PC-3 (cell line): ENCODE data around the gene SLC41A3. TPM values are rescaled to one million over a fixed set of nuclear protein-coding genes. Genes with fewer than 3 reads are reported as not detected.
"Not testable (repeated sequence)": the region's sequence is repeated elsewhere in the genome, so short reads cannot be mapped to it uniquely, and the experiment has no call there.

Experiments used
- ATAC-seq: fragments of 200-7000 bp; cut with Tn5 transposase; 2 replicates; pipeline ENCODE4 v1.9.1; 2020; ENCODE audit warnings: mild to moderate bottlenecking, moderate library complexity
- BruUV-seq: library from RNA; stranded (reverse); fragments of 400-500 nt; replicated peaks from 2 replicates; lab custom pipeline; 2021; lab: Mats Ljungman, UMichigan
- CTCF ChIA-PET: fragments of 300-600 bp; sonication (Branson Sonifier 250); formaldehyde crosslinking; loops from one replicate; lab custom pipeline; 2022; ENCODE audit warnings: antibody characterized with exemption; lab: Charles Lee
- POLR2A ChIA-PET: fragments of 300-600 bp; sonication (Branson Sonifier 250); formaldehyde crosslinking; loops from one replicate; lab custom pipeline; 2022; ENCODE audit warnings: antibody characterized with exemption; ENCODE audit not compliant: unreplicated experiment; lab: Charles Lee
- DNase-seq: peaks from one replicate; pipeline ENCODE4 v3.0.0-alpha.2; 2015
- H2AFZ ChIP-seq: fragments of 300-600 bp; sonication (generic); 2 replicates; pipeline ENCODE4 v1.6.0; 2016; ENCODE audit warnings: antibody characterized with exemption, low read length
- H3F3A ChIP-seq: fragments of 300-600 bp; sonication (generic); one replicate; pipeline ENCODE4 v1.6.0; 2017; ENCODE audit warnings: antibody characterized with exemption, low read length, control low read depth, mild to moderate bottlenecking; ENCODE audit not compliant: unreplicated experiment
- H3K27ac ChIP-seq: fragments of 300-600 bp; sonication (generic); 2 replicates; pipeline ENCODE4 v1.5.1; 2016; ENCODE audit warnings: mild to moderate bottlenecking, low read length
- H3K27me3 ChIP-seq: fragments of 300-600 bp; sonication (generic); 2 replicates; pipeline ENCODE4 v1.6.1; 2016; ENCODE audit warnings: low read length, mixed read lengths
- H3K36me3 ChIP-seq: fragments of 300-600 bp; sonication (generic); 2 replicates; pipeline ENCODE4 v1.6.1; 2016; ENCODE audit warnings: low read depth, mixed run types, low read length, mixed read lengths
- H3K4me1 ChIP-seq: fragments of 300-600 bp; sonication (generic); 2 replicates; pipeline ENCODE4 v1.5.1; 2016; ENCODE audit warnings: low read length; ENCODE audit not compliant: insufficient read depth
- H3K4me2 ChIP-seq: fragments of 300-600 bp; sonication (generic); 2 replicates; pipeline ENCODE4 v1.6.0; 2016; ENCODE audit warnings: low read length
- H3K4me3 ChIP-seq: fragments of 300-600 bp; sonication (generic); 2 replicates; pipeline ENCODE4 v1.5.1; 2016; ENCODE audit warnings: mild to moderate bottlenecking, low read length, mixed read lengths
- H3K79me2 ChIP-seq: fragments of 300-600 bp; sonication (generic); 2 replicates; pipeline ENCODE4 v1.6.1; 2017; ENCODE audit warnings: low read length, mixed read lengths
- H3K9ac ChIP-seq: fragments of 300-600 bp; sonication (generic); 2 replicates; pipeline ENCODE4 v1.6.0; 2016; ENCODE audit warnings: mild to moderate bottlenecking, low read length
- H3K9me2 ChIP-seq: fragments of 300-600 bp; sonication (generic); replicated peaks from 2 replicates; pipeline ENCODE4 v1.6.1; 2016; ENCODE audit warnings: mixed run types, low read length, mixed read lengths
- H3K9me3 ChIP-seq: fragments of 300-600 bp; sonication (generic); 2 replicates; pipeline ENCODE4 v1.6.1; 2016; ENCODE audit warnings: low read length, mixed read lengths
- H4K20me1 ChIP-seq: fragments of 300-600 bp; sonication (generic); 2 replicates; pipeline ENCODE4 v1.6.1; 2016; ENCODE audit warnings: low read length, mixed read lengths
- CTCF ChIP-seq: fragments of 300-600 bp; sonication (generic); conservative IDR thresholded peaks from 2 replicates; pipeline ENCODE4 v1.5.1; 2017; ENCODE audit warnings: antibody characterized with exemption, low read depth, mild to moderate bottlenecking, low read length
- EZH2 ChIP-seq: fragments of 300-600 bp; sonication (generic); IDR thresholded peaks from one replicate; pipeline ENCODE4 v1.6.1; 2017; ENCODE audit warnings: antibody characterized with exemption, mild to moderate bottlenecking, low read length; ENCODE audit not compliant: unreplicated experiment
- EZH2phosphoT487 ChIP-seq: fragments of 300-600 bp; sonication (generic); IDR thresholded peaks from 2 replicates; pipeline ENCODE4 v1.6.1; 2018; ENCODE audit warnings: mild to moderate bottlenecking, antibody characterized with exemption, low read length, borderline replicate concordance
- intact Hi-C: fragments of 100-400 bp; cut with micrococcal nuclease; formaldehyde crosslinking; loops from 2 replicates; pipeline ENCODE4 v1.9.0; 2023
- total RNA-seq: library from RNA; depleted of rRNA; stranded (reverse); fragments of >200 nt; gene quantifications from 2 replicates; pipeline ENCODE4 v1.2.3, GENCODE V29; 2014

SLC41A3 gene
- total RNA-seq, 1 experiment from 2014 or later, result 29.8 TPM

- Histone ChIP-seq H3K9me2 (no peaks in the 10 kb centered on the region), H3K4me2 (no peak overlapping the region), H2AFZ (no peak overlapping the region), H3K36me3 (no peaks in the 10 kb centered on the region), H3K4me1 (no peaks in the 10 kb centered on the region), H3K9me3 (no peaks in the 10 kb centered on the region), H3F3A (no peaks in the 10 kb centered on the region), H3K79me2 (no peaks in the 10 kb centered on the region), H3K27me3 (no peaks in the 10 kb centered on the region), H3K27ac (no peak overlapping the region), H3K9ac (no peak overlapping the region), H4K20me1 (no peaks in the 10 kb centered on the region), H3K4me3 (no peak overlapping the region)
- no peak for TF ChIP-seq CTCF
- CTCF ChIA-PET, result no interaction called here
- POLR2A ChIA-PET, result no interaction called here
- intact Hi-C loops, result no loop called here
- DNase-seq (no peak), ATAC-seq (no peak)
- BruUV-seq, result no TSS peak
Measured at GRCh38 chr3:126049289-126050049, 34.5 kb downstream of the SLC41A3 start.

GRCh38 chr3:126040386-126040785 is 43.5 kb downstream of the SLC41A3 start:
- ATAC-seq (no peak), DNase-seq (no peak)
- Histone ChIP-seq H3K9me2 (no peaks in the 10 kb centered on the region), H4K20me1 (no peaks in the 10 kb centered on the region), H2AFZ (no peak overlapping the region), H3K79me2 (no peaks in the 10 kb centered on the region), H3K36me3 (no peaks in the 10 kb centered on the region), H3K4me3 (no peak overlapping the region), H3F3A (no peaks in the 10 kb centered on the region), H3K9me3 (no peaks in the 10 kb centered on the region), H3K27me3 (no peaks in the 10 kb centered on the region), H3K4me1 (no peaks in the 10 kb centered on the region), H3K27ac (no peak overlapping the region), H3K4me2 (no peak overlapping the region), H3K9ac (no peak overlapping the region)
- POLR2A ChIA-PET, result no interaction called here
- TF ChIP-seq EZH2 (no peak), EZH2phosphoT487 (no peak), CTCF (no peak)
- CTCF ChIA-PET, result no interaction called here
- intact Hi-C loops, result no loop called here
- BruUV-seq, result no TSS peak

GRCh38 chr3:126039870-126040269 is 44.1 kb downstream of the SLC41A3 start:
- Histone ChIP-seq H3K4me1 (no peaks in the 10 kb centered on the region), H3K9me2 (no peaks in the 10 kb centered on the region), H3K36me3 (no peaks in the 10 kb centered on the region), H3K9ac (no peak overlapping the region), H3K27ac (no peak overlapping the region), H3K27me3 (no peaks in the 10 kb centered on the region), H3K4me2 (no peak overlapping the region), H4K20me1 (no peaks in the 10 kb centered on the region), H3F3A (no peaks in the 10 kb centered on the region), H3K9me3 (no peaks in the 10 kb centered on the region), H2AFZ (no peak overlapping the region), H3K4me3 (no peak overlapping the region), H3K79me2 (no peaks in the 10 kb centered on the region)
- BruUV-seq, result no TSS peak
- no peak for TF ChIP-seq CTCF
- no peak for TF ChIP-seq EZH2
- TF ChIP-seq EZH2phosphoT487, result no peak
- no peak for ATAC-seq
- ChIA-PET CTCF (no interaction called here), POLR2A (no interaction called here)
- intact Hi-C loops, result no loop called here
- DNase-seq, result no peak

- CTCF ChIA-PET, H3K9me2 ChIP-seq, H3K9ac ChIP-seq, H3K27ac ChIP-seq, H3K27me3 ChIP-seq, H2AFZ ChIP-seq, DNase-seq, ATAC-seq, H4K20me1 ChIP-seq, H3F3A ChIP-seq, H3K9me3 ChIP-seq, intact Hi-C loops, H3K36me3 ChIP-seq, H3K4me2 ChIP-seq, H3K4me3 ChIP-seq, H3K79me2 ChIP-seq, H3K4me1 ChIP-seq, BruUV-seq, POLR2A ChIA-PET: not testable (repeated sequence)
Measured at GRCh38 chr3:126038791-126039190, 45.1 kb downstream of the SLC41A3 start.
